ENCODE measurements around the gene SLC12A8.

SLC12A8 gene

GRCh38 chr3:125069968-125070745, 142.4 kb downstream of the SLC12A8 start:
- no peak for DNase-seq

- no peak for DNase-seq
Observed at GRCh38 chr3:125069452-125069851, 143.1 kb downstream of the SLC12A8 start.

GRCh38 chr3:125068265-125068664, 144.3 kb downstream of the SLC12A8 start:
- DNase-seq = no peak

- no peak for DNase-seq
Observed at GRCh38 chr3:125067225-125067624, 145.3 kb downstream of the SLC12A8 start.

GRCh38 chr3:125062904-125063618, 149.5 kb downstream of the SLC12A8 start:
- DNase-seq = no peak

- DNase-seq = no peak
Observed at GRCh38 chr3:125061646-125062045, 150.9 kb downstream of the SLC12A8 start.

GRCh38 chr3:125061170-125061569, 151.4 kb downstream of the SLC12A8 start:
- DNase-seq = no peak

GRCh38 chr3:125059488-125060245, 152.9 kb downstream of the SLC12A8 start:
- no peak for DNase-seq

GRCh38 chr3:125058959-125059358, 153.6 kb downstream of the SLC12A8 start:
- no peak for DNase-seq

GRCh38 chr3:125058529-125058928, 154.0 kb downstream of the SLC12A8 start:
- no peak for DNase-seq

- DNase-seq = no peak
Observed at GRCh38 chr3:125057186-125057850, 155.2 kb downstream of the SLC12A8 start.

- DNase-seq = peak; percentile 71
Observed at GRCh38 chr3:125055913-125056745, 156.4 kb downstream of the SLC12A8 start, which contains the start of gene HEG1. Gene HEG1 (minus strand): TSS chr3:125055997. CDS start chr3:125055890, 107 bp downstream.

- no peak for DNase-seq
Observed at GRCh38 chr3:125055331-125055912, 157.1 kb downstream of the SLC12A8 start.

GRCh38 chr3:125054449-125055329, 157.9 kb downstream of the SLC12A8 start:
- DNase-seq = no peak

GRCh38 chr3:125054062-125054448, 158.5 kb downstream of the SLC12A8 start:
- DNase-seq = no peak

GRCh38 chr3:125053304-125053699, 159.2 kb downstream of the SLC12A8 start:
- no peak for DNase-seq

- DNase-seq = no peak
Observed at GRCh38 chr3:125052624-125053303, 159.8 kb downstream of the SLC12A8 start.

- DNase-seq = peak; percentile 65
Observed at GRCh38 chr3:125051715-125052581, 160.6 kb downstream of the SLC12A8 start.

- no peak for DNase-seq
Observed at GRCh38 chr3:125051205-125051604, 161.3 kb downstream of the SLC12A8 start.

Measured in activated gamma-delta T cell treated with Interleukin-2 at 50 U/mL for 16 hours (primary cell).